Endothelial cell (in vitro differentiated cells): ENCODE measurements around the gene TAGLN. TPM values are rescaled to one million over a fixed set of nuclear protein-coding genes. Genes with fewer than 3 reads are reported as not detected.
A peak's percentile ranks its signal among the peaks of the same experiment; 100 is the strongest.

Source experiments
- DNase-seq: peaks from one replicate; pipeline ENCODE4 v3.0.0; 2021; ENCODE audit warnings: low spot score
- H3K27ac Mint-ChIP-seq: one replicate; pipeline ENCODE4 v1.8.0; 2021; ENCODE audit warnings: mixed read lengths, inconsistent platforms; ENCODE audit not compliant: unreplicated experiment
- H3K27me3 Mint-ChIP-seq: one replicate; pipeline ENCODE4 v1.8.0; 2021; ENCODE audit warnings: mild to moderate bottlenecking, moderate library complexity, mixed read lengths, inconsistent platforms; ENCODE audit not compliant: unreplicated experiment
- H3K36me3 Mint-ChIP-seq: one replicate; pipeline ENCODE4 v1.8.0; 2021; ENCODE audit warnings: mild to moderate bottlenecking, low read depth, mixed read lengths, inconsistent platforms; ENCODE audit not compliant: unreplicated experiment
- H3K4me1 Mint-ChIP-seq: one replicate; pipeline ENCODE4 v1.8.0; 2021; ENCODE audit warnings: mild to moderate bottlenecking, mixed read lengths, inconsistent platforms; ENCODE audit not compliant: unreplicated experiment
- H3K4me3 Mint-ChIP-seq: one replicate; pipeline ENCODE4 v1.8.0; 2021; ENCODE audit warnings: mild to moderate bottlenecking, mixed read lengths, inconsistent platforms; ENCODE audit not compliant: unreplicated experiment
- H3K9me3 Mint-ChIP-seq: one replicate; pipeline ENCODE4 v1.8.0; 2021; ENCODE audit warnings: mixed read lengths, inconsistent platforms; ENCODE audit not compliant: unreplicated experiment
- total RNA-seq: library from RNA; stranded (reverse); fragmentation: NEBNext Ultra II Directional; extraction: Animal tissue kit (Norgen Biotek cat#: 25700); gene quantifications from one replicate; pipeline ENCODE4 v1.2.1, GENCODE V29; 2021; ENCODE audit not compliant: unreplicated experiment
- TF ChIP-seq, protein P1 (sequence below): fragments of 200-600 bp; sonication (generic); IDR thresholded peaks from one replicate; pipeline ENCODE4 v1.5.0; 2021; ENCODE audit warnings: antibody characterized with exemption; ENCODE audit not compliant: unreplicated experiment

TAGLN gene
- total RNA-seq, 1 donor from 2014 or later = 25.4 TPM

- Mint-ChIP-seq H3K27me3 (peaks cover 2% of the 10 kb centered on the region), H3K27ac (peak overlapping the region; percentile 9), H3K4me3 (peak overlapping the region; percentile 68), H3K4me1 (peaks cover 12% of the 10 kb centered on the region), H3K9me3 (no peaks in the 10 kb centered on the region), H3K36me3 (peaks cover 44% of the 10 kb centered on the region)
- DNase-seq = no peak
- TF ChIP-seq, protein P1, sequence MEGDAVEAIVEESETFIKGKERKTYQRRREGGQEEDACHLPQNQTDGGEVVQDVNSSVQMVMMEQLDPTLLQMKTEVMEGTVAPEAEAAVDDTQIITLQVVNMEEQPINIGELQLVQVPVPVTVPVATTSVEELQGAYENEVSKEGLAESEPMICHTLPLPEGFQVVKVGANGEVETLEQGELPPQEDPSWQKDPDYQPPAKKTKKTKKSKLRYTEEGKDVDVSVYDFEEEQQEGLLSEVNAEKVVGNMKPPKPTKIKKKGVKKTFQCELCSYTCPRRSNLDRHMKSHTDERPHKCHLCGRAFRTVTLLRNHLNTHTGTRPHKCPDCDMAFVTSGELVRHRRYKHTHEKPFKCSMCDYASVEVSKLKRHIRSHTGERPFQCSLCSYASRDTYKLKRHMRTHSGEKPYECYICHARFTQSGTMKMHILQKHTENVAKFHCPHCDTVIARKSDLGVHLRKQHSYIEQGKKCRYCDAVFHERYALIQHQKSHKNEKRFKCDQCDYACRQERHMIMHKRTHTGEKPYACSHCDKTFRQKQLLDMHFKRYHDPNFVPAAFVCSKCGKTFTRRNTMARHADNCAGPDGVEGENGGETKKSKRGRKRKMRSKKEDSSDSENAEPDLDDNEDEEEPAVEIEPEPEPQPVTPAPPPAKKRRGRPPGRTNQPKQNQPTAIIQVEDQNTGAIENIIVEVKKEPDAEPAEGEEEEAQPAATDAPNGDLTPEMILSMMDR = no peak
Measured at GRCh38 chr11:117218133-117218915, 19.2 kb downstream of the TAGLN start.

DNA sequence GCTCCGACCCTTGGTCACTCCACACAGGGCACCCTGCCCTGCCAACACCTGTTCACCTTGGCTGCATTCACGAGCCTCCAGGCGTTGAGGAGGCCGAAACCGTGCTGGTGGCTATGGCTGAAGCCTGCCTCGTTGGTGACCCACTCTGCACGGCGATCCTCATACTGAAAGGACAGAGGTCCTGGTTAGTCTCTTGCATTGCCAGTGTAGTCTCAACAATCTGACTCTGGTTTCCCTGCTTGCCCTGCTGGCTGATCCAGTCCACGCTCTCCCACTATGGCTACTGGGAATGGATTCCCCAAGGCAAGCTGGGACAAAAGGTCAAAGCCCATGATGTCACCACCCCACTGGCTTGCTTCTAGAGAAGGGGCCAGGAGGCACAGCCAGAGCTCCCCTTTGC lies 19.8 kb downstream of the TAGLN start:
- Mint-ChIP-seq H3K27ac (peak overlapping the region; percentile 48), H3K4me3 (peak overlapping the region; percentile 70), H3K4me1 (peaks cover 12% of the 10 kb centered on the region), H3K9me3 (no peaks in the 10 kb centered on the region), H3K27me3 (peaks cover 2% of the 10 kb centered on the region), H3K36me3 (peaks cover 41% of the 10 kb centered on the region)
- no peak for DNase-seq
- TF ChIP-seq, protein P1 = no peak

DNA sequence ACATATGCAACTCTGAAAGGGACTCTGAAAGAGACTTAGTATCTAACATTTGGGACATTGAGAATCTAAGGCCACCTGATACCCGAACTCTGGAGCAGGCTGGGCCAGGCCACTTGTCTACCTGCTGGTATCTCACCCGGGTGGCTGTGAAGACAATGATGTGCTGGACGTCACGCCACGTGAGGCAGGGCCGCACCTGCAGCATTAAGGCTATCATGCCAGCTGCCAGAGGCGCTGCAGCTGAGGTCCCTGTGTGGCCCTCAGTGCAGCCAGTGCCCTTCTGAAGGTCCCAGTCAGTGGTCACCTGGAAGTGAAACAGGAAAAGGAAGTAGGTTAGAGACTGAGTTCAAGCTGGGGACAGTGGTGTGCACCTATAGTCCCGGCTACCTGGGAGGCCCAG lies 20.3 kb downstream of the TAGLN start:
- no peaks in the 10 kb centered on the region for H3K9me3 Mint-ChIP-seq
- peaks cover 15% of the 10 kb centered on the region for H3K4me1 Mint-ChIP-seq
- H3K36me3 Mint-ChIP-seq = peaks cover 37% of the 10 kb centered on the region
- no peak for DNase-seq
- TF ChIP-seq, protein P1 = no peak
- H3K4me3 Mint-ChIP-seq = peak overlapping the region; percentile 70
- no peaks in the 10 kb centered on the region for H3K27me3 Mint-ChIP-seq
- H3K27ac Mint-ChIP-seq = no peak overlapping the region

- no peak for DNase-seq
- peaks cover 33% of the 10 kb centered on the region for H3K36me3 Mint-ChIP-seq
- H3K27me3 Mint-ChIP-seq = no peaks in the 10 kb centered on the region
- H3K9me3 Mint-ChIP-seq = no peaks in the 10 kb centered on the region
- H3K4me3 Mint-ChIP-seq = no peak overlapping the region
- TF ChIP-seq, protein P1 = no peak
- H3K27ac Mint-ChIP-seq = no peak overlapping the region
- H3K4me1 Mint-ChIP-seq = peaks cover 20% of the 10 kb centered on the region
Measured at GRCh38 chr11:117219995-117220394, 20.8 kb downstream of the TAGLN start.

DNA sequence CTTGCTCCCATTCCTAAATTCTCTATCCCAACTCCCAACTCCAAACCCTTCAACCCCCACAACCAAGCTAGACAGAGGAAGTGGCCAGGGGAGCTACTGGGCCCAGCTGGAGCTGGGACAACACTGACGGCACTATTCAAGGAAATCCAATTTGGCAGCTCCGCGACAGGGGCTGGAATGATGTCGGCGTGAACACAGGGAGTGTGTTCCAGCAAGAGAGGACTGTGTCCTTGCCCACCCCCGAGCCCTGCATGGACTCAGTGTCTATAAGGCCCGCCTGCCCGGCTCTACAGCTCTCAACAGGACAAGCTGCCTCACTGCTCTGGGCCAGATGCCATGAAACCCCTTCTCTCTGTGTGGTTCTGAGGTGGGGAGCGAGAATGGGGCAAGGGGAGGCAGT lies 21.4 kb downstream of the TAGLN start:
- no peak for DNase-seq
- TF ChIP-seq, protein P1 = no peak
- H3K36me3 Mint-ChIP-seq = peaks cover 33% of the 10 kb centered on the region
- H3K9me3 Mint-ChIP-seq = no peaks in the 10 kb centered on the region
- no peaks in the 10 kb centered on the region for H3K27me3 Mint-ChIP-seq
- H3K4me3 Mint-ChIP-seq = no peak overlapping the region
- H3K27ac Mint-ChIP-seq = no peak overlapping the region
- H3K4me1 Mint-ChIP-seq = peaks cover 22% of the 10 kb centered on the region
